H1 (cell line): ENCODE measurements around the gene CRNN. TPM values are rescaled to one million over a fixed set of nuclear protein-coding genes. Genes with fewer than 3 reads are reported as not detected.

Experiments used
- ATF3 ChIP-seq: IDR thresholded peaks from 2 replicates; pipeline ENCODE4 v1.6.1; 2011; ENCODE audit warnings: low read depth, mild to moderate bottlenecking, low read length; ENCODE audit not compliant: insufficient read depth
- CHD2 ChIP-seq: IDR thresholded peaks from 2 replicates; pipeline ENCODE4 v1.6.1; 2012; ENCODE audit warnings: low read length, improper control_type of control experiment
- MAFK ChIP-seq: IDR thresholded peaks from 2 replicates; pipeline ENCODE4 v1.6.1; 2012; ENCODE audit warnings: low read depth, mild to moderate bottlenecking, improper control_type of control experiment, low read length
- POLR2A ChIP-seq, 2 experiments: IDR thresholded peaks; 1 replicate in 1 of 2; 2 replicates in 1 of 2; pipeline ENCODE4 v1.6.1; 2011; ENCODE audit warnings: low read depth in 2 of 2, low read length in 2 of 2, mild to moderate bottlenecking in 2 of 2; ENCODE audit errors: control extremely low read depth in 1 of 2
- RAD21 ChIP-seq, 2 experiments: IDR thresholded peaks in 1 of 2; conservative IDR thresholded peaks in 1 of 2; 2 replicates each; pipeline ENCODE4 v1.6.1; 2011; ENCODE audit warnings: low read depth in 2 of 2, low read length in 2 of 2, improper control_type of control experiment in 1 of 2, inconsistent platforms in 1 of 2, mild to moderate bottlenecking in 1 of 2, moderate library complexity in 1 of 2
- TAF1 ChIP-seq: IDR thresholded peaks from 2 replicates; pipeline ENCODE4 v1.6.1; 2011; ENCODE audit warnings: mild to moderate bottlenecking, low read depth, low read length
- polyA plus RNA-seq, 7 experiments: library from polyadenylated mRNA; depleted of rRNA in 3 of 7; stranded (reverse) in 5 of 7; unstranded in 2 of 7; fragments of >200 nt in 5 of 7; fragments of 200-250 nt in 2 of 7; gene quantifications; 1 replicate in 5 of 7; 2 replicates in 1 of 7; 4 replicates in 1 of 7; pipeline versions ENCODE4 v1.2.1 to v1.2.3, GENCODE V29; 2011 to 2013; ENCODE audit warnings: missing spikeins in 2 of 7, mixed read lengths in 2 of 7
- total RNA-seq: library from RNA; stranded (reverse); fragmentation: NEBNext Ultra II Directional; extraction: Animal tissue kit (Norgen Biotek cat#: 25700); gene quantifications from 2 replicates; pipeline ENCODE4 v1.2.1, GENCODE V29; 2021

Gene CRNN
- total and polyA plus RNA-seq, 2 of the 8 experiments (the other 6 are each of a cell fraction or from before 2014, with no cell fraction given), result not detected

- TF ChIP-seq TAF1 (no peak), RAD21 (IDR thresholded peaks at IDR 0.05 in 1 of 2, conservative IDR thresholded peaks at IDR 0.05 in 1 of 2; ENCODE audit: low read depth in 2 of 2, low read length in 2 of 2) (no peak), CHD2 (no peak), POLR2A (IDR thresholded peaks at IDR 0.05; ENCODE audit: control extremely low read depth in 1 of 2, low read depth in 2 of 2, low read length in 2 of 2) (no peak), ATF3 (no peak), MAFK (no peak)
Observed at GRCh38 chr1:152448496-152448895, 34.4 kb upstream of the CRNN start (continued).
